Measurements from ENCODE around the gene THRB. TPM values are rescaled to one million over a fixed set of nuclear protein-coding genes. Genes with fewer than 3 reads are reported as not detected.

Gene THRB
- total RNA-seq, 1 experiment from 2014 or later = 5.8 TPM

DNA sequence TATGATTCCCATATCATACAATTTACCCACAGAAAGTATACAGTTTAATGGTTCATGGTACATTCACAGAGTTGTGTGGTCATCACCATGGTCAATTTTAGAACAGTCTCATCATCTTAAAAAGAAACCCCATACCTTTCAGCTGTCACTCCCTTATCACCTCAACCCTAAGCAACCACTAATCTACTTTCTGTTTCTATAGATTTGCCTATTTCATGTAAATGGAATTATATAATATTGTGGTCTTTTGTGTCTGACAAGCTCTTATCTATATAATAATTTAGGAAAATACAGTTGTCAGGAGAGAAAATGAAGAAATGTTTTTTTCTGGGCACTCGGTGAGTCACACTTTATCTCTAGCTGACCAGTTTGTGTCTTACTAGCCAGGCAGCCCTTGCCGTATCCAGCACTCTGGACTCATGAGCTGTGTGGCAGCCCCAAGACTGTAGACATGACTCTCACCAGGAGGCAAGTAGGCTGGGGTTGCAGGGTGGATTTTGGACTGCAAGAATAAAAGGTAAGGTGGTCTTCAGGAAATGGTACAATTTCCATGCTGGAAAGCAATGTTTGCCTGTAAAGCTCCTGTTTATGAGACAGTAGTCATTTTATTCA lies 234.6 kb downstream of the THRB start:
- ChIA-PET POLR2A (no interaction called here), CTCF (interaction anchor here (1.3 to 1.4 kb wide), 2 partner anchors 116 to 424 kb away, joined by 3 to 4 read pairs; no protein-coding TSS in a partner anchor)
- Mint-ChIP-seq H3K36me3 (no peaks in the 10 kb centered on the region), H3K27ac (no peak overlapping the region), H3K9me3 (peaks cover 4% of the 10 kb centered on the region), H3K4me1 (no peaks in the 10 kb centered on the region), H3K27me3 (ENCODE audit: low read depth) (no peaks in the 10 kb centered on the region), H3K4me3 (no peak overlapping the region)
- ATAC-seq = no peak
- DNase-seq (ENCODE audit: low spot score) = no peak
- TF ChIP-seq ZNF138 (CRISPR knock-in tag; conservative IDR thresholded peaks at IDR 0.05) = no peak
- TF ChIP-seq TEAD1 (CRISPR knock-in tag; IDR thresholded peaks at IDR 0.05) = no peak
- TF ChIP-seq FOXJ3 (CRISPR knock-in tag; IDR thresholded peaks at IDR 0.05; ENCODE audit: borderline replicate concordance) = no peak
- no peak for TF ChIP-seq FOXP1 (CRISPR knock-in tag; IDR thresholded peaks at IDR 0.05; ENCODE audit: borderline replicate concordance)
- TF ChIP-seq HMGA2 (CRISPR knock-in tag; IDR thresholded peaks at IDR 0.05) = no peak
- TF ChIP-seq ZNF232 (CRISPR knock-in tag; IDR thresholded peaks at IDR 0.05) = no peak
- TF ChIP-seq NFATC4 (CRISPR knock-in tag; IDR thresholded peaks at IDR 0.05) = no peak
- TF ChIP-seq, protein P1, sequence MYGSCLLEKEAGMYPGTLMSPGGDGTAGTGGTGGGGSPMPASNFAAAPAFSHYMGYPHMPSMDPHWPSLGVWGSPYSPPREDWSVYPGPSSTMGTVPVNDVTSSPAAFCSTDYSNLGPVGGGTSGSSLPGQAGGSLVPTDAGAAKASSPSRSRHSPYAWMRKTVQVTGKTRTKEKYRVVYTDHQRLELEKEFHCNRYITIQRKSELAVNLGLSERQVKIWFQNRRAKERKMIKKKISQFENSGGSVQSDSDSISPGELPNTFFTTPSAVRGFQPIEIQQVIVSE (CRISPR knock-in tag; IDR thresholded peaks at IDR 0.05; ENCODE audit: borderline replicate concordance) = no peak
- TF ChIP-seq, protein P2, sequence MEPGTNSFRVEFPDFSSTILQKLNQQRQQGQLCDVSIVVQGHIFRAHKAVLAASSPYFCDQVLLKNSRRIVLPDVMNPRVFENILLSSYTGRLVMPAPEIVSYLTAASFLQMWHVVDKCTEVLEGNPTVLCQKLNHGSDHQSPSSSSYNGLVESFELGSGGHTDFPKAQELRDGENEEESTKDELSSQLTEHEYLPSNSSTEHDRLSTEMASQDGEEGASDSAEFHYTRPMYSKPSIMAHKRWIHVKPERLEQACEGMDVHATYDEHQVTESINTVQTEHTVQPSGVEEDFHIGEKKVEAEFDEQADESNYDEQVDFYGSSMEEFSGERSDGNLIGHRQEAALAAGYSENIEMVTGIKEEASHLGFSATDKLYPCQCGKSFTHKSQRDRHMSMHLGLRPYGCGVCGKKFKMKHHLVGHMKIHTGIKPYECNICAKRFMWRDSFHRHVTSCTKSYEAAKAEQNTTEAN (CRISPR knock-in tag; IDR thresholded peaks at IDR 0.05) = no peak
- TF ChIP-seq GTF2I (CRISPR knock-in tag; conservative IDR thresholded peaks at IDR 0.05) = no peak
- TF ChIP-seq SP1 (CRISPR knock-in tag; conservative IDR thresholded peaks at IDR 0.05) = no peak
- TF ChIP-seq, protein P3, sequence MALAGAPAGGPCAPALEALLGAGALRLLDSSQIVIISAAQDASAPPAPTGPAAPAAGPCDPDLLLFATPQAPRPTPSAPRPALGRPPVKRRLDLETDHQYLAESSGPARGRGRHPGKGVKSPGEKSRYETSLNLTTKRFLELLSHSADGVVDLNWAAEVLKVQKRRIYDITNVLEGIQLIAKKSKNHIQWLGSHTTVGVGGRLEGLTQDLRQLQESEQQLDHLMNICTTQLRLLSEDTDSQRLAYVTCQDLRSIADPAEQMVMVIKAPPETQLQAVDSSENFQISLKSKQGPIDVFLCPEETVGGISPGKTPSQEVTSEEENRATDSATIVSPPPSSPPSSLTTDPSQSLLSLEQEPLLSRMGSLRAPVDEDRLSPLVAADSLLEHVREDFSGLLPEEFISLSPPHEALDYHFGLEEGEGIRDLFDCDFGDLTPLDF (CRISPR knock-in tag; IDR thresholded peaks at IDR 0.05) = no peak
- TF ChIP-seq ZNF416 (CRISPR knock-in tag; IDR thresholded peaks at IDR 0.05) = no peak
- no peak for TF ChIP-seq ATF1 (CRISPR knock-in tag; IDR thresholded peaks at IDR 0.05)
- TF ChIP-seq NR3C1 (CRISPR knock-in tag; conservative IDR thresholded peaks at IDR 0.05; ENCODE audit: low read depth) = no peak
- no peak for TF ChIP-seq ETV6 (CRISPR knock-in tag; IDR thresholded peaks at IDR 0.05)
- TF ChIP-seq, protein P4, sequence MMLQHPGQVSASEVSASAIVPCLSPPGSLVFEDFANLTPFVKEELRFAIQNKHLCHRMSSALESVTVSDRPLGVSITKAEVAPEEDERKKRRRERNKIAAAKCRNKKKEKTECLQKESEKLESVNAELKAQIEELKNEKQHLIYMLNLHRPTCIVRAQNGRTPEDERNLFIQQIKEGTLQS (CRISPR knock-in tag; conservative IDR thresholded peaks at IDR 0.05) = no peak
- TF ChIP-seq FOXK1 (CRISPR knock-in tag; IDR thresholded peaks at IDR 0.05) = no peak

DNA sequence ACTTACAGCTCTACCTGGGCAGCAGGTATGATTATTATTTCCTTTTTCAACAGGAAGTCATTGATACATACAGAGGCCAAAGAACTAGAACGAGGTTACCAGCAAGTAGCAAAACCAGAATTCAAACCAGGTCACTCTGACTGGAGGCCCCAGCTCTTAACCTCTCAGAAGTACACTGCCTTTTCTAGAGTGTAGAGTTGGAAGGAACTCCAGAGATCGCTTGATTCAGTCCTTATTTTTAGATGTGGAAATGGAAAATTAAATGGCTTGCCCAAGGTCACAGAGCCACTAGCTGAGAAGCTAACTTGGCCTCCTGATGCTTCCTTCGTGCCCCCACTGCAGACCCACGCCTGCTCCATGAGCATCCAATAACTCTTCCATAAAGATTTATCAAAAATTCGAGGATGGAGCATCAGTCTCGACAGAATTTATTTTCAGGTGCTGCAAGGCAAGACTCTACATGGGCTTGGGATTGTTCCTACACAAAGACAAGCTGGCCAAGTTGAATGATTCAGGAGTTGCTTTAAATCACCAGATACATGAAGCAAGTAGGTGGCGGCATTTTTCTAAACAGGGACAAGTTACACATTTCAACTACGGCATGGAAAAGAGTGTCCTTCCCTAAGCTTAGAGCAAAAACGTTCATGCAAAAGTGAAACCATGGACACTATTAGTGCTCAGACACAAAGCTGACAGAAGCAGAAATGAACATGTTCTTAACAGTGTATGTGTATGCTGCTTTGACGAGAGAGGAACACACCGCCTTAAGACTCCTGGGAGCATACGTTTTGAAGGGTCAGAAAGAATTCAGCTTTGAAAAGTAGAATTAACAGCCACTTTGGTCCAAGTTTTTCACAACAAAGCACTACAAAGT lies 235.7 kb downstream of the THRB start:
- H3K27ac Mint-ChIP-seq = no peak overlapping the region
- no peaks in the 10 kb centered on the region for H3K4me1 Mint-ChIP-seq
- no peaks in the 10 kb centered on the region for H3K36me3 Mint-ChIP-seq
- ChIA-PET CTCF (interaction anchor here (1.3 to 1.8 kb wide), 3 partner anchors 73 to 425 kb away, joined by 3 to 5 read pairs (median 4); no protein-coding TSS in a partner anchor), POLR2A (no interaction called here)
- H3K9me3 Mint-ChIP-seq = no peaks in the 10 kb centered on the region
- TF ChIP-seq NR3C1 (CRISPR knock-in tag; conservative IDR thresholded peaks at IDR 0.05; ENCODE audit: low read depth) = no peak
- no peak for TF ChIP-seq ZNF423 (CRISPR knock-in tag; IDR thresholded peaks at IDR 0.05)
- TF ChIP-seq CREB1 (CRISPR knock-in tag; IDR thresholded peaks at IDR 0.05) = no peak
- TF ChIP-seq, protein P5, sequence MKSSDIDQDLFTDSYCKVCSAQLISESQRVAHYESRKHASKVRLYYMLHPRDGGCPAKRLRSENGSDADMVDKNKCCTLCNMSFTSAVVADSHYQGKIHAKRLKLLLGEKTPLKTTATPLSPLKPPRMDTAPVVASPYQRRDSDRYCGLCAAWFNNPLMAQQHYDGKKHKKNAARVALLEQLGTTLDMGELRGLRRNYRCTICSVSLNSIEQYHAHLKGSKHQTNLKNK (CRISPR knock-in tag; IDR thresholded peaks at IDR 0.05) = no peak
- no peak for TF ChIP-seq NFATC4 (CRISPR knock-in tag; IDR thresholded peaks at IDR 0.05)
- TF ChIP-seq FOXK1 (CRISPR knock-in tag; IDR thresholded peaks at IDR 0.05) = no peak
- no peak for TF ChIP-seq OVOL2 (CRISPR knock-in tag; IDR thresholded peaks at IDR 0.05; ENCODE audit: borderline replicate concordance)
- no peak for TF ChIP-seq ZNF232 (CRISPR knock-in tag; IDR thresholded peaks at IDR 0.05)
- TF ChIP-seq, protein P6, sequence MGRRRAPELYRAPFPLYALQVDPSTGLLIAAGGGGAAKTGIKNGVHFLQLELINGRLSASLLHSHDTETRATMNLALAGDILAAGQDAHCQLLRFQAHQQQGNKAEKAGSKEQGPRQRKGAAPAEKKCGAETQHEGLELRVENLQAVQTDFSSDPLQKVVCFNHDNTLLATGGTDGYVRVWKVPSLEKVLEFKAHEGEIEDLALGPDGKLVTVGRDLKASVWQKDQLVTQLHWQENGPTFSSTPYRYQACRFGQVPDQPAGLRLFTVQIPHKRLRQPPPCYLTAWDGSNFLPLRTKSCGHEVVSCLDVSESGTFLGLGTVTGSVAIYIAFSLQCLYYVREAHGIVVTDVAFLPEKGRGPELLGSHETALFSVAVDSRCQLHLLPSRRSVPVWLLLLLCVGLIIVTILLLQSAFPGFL (CRISPR knock-in tag; IDR thresholded peaks at IDR 0.05; ENCODE audit: borderline replicate concordance) = no peak
- TF ChIP-seq FOXJ3 (CRISPR knock-in tag; IDR thresholded peaks at IDR 0.05; ENCODE audit: borderline replicate concordance) = no peak
- TF ChIP-seq RELA (CRISPR knock-in tag; IDR thresholded peaks at IDR 0.05; ENCODE audit: borderline replicate concordance) = no peak
- TF ChIP-seq, protein P7, sequence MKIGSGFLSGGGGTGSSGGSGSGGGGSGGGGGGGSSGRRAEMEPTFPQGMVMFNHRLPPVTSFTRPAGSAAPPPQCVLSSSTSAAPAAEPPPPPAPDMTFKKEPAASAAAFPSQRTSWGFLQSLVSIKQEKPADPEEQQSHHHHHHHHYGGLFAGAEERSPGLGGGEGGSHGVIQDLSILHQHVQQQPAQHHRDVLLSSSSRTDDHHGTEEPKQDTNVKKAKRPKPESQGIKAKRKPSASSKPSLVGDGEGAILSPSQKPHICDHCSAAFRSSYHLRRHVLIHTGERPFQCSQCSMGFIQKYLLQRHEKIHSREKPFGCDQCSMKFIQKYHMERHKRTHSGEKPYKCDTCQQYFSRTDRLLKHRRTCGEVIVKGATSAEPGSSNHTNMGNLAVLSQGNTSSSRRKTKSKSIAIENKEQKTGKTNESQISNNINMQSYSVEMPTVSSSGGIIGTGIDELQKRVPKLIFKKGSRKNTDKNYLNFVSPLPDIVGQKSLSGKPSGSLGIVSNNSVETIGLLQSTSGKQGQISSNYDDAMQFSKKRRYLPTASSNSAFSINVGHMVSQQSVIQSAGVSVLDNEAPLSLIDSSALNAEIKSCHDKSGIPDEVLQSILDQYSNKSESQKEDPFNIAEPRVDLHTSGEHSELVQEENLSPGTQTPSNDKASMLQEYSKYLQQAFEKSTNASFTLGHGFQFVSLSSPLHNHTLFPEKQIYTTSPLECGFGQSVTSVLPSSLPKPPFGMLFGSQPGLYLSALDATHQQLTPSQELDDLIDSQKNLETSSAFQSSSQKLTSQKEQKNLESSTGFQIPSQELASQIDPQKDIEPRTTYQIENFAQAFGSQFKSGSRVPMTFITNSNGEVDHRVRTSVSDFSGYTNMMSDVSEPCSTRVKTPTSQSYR (CRISPR knock-in tag; IDR thresholded peaks at IDR 0.05) = no peak
- DNase-seq (ENCODE audit: low spot score) = no peak
- no peak overlapping the region for H3K4me3 Mint-ChIP-seq
- ATAC-seq = no peak
- no peaks in the 10 kb centered on the region for H3K27me3 Mint-ChIP-seq (ENCODE audit: low read depth)
